ENCODE data around the gene SCUBE3. TPM values are rescaled to one million over a fixed set of nuclear protein-coding genes. Genes with fewer than 3 reads are reported as not detected.

SCUBE3 gene
- total RNA-seq, 1 donor from 2014 or later = 8.8 TPM

GRCh38 chr6:35230950-35231349 lies 17.2 kb downstream of the SCUBE3 start:
- H3K27ac ChIP-seq (replicated peaks) = peak overlapping the region; percentile 42
- peaks cover 27% of the 10 kb centered on the region for H3K4me1 ChIP-seq
- no peak for TF ChIP-seq CTCF (IDR thresholded peaks at IDR 0.05; ENCODE audit: borderline replicate concordance)
- H3K9me3 ChIP-seq (replicated peaks) = no peaks in the 10 kb centered on the region
- no peaks in the 10 kb centered on the region for H3K27me3 ChIP-seq (ENCODE audit: low read depth)
- intact Hi-C loops (cut with micrococcal nuclease) = no loop called here
- peak; percentile 72 for DNase-seq
- no peaks in the 10 kb centered on the region for H3K36me3 ChIP-seq
- H3K4me3 ChIP-seq = no peak overlapping the region

- H3K4me1 ChIP-seq = peaks cover 32% of the 10 kb centered on the region
- intact Hi-C loops (cut with micrococcal nuclease) = no loop called here
- no peaks in the 10 kb centered on the region for H3K9me3 ChIP-seq (replicated peaks)
- no peak overlapping the region for H3K27ac ChIP-seq (replicated peaks)
- no peak overlapping the region for H3K4me3 ChIP-seq
- TF ChIP-seq CTCF (IDR thresholded peaks at IDR 0.05; ENCODE audit: borderline replicate concordance) = no peak
- no peaks in the 10 kb centered on the region for H3K36me3 ChIP-seq
- no peaks in the 10 kb centered on the region for H3K27me3 ChIP-seq (ENCODE audit: low read depth)
- no peak for DNase-seq
Observed at GRCh38 chr6:35231563-35231962, 17.8 kb downstream of the SCUBE3 start.

- Histone ChIP-seq H3K4me1 (peaks cover 62% of the 10 kb centered on the region), H3K36me3 (peaks cover 3% of the 10 kb centered on the region), H3K27ac (replicated peaks) (no peak overlapping the region), H3K9me3 (replicated peaks) (no peaks in the 10 kb centered on the region), H3K27me3 (ENCODE audit: low read depth) (no peaks in the 10 kb centered on the region), H3K4me3 (no peak overlapping the region)
- intact Hi-C loops (cut with micrococcal nuclease) = no loop called here
- DNase-seq = no peak
- TF ChIP-seq CTCF (IDR thresholded peaks at IDR 0.05; ENCODE audit: borderline replicate concordance) = no peak
Observed at GRCh38 chr6:35234901-35235300, 21.1 kb downstream of the SCUBE3 start.

GRCh38 chr6:35236223-35236622 lies 22.5 kb downstream of the SCUBE3 start:
- intact Hi-C loops (cut with micrococcal nuclease) = no loop called here
- Histone ChIP-seq H3K4me3 (no peak overlapping the region), H3K4me1 (peaks cover 59% of the 10 kb centered on the region), H3K36me3 (peaks cover 7% of the 10 kb centered on the region), H3K9me3 (replicated peaks) (no peaks in the 10 kb centered on the region), H3K27me3 (ENCODE audit: low read depth) (no peaks in the 10 kb centered on the region), H3K27ac (replicated peaks) (no peak overlapping the region)
- TF ChIP-seq CTCF (IDR thresholded peaks at IDR 0.05; ENCODE audit: borderline replicate concordance) = no peak
- no peak for DNase-seq

- Histone ChIP-seq H3K36me3 (peaks cover 8% of the 10 kb centered on the region), H3K4me3 (no peak overlapping the region), H3K27me3 (ENCODE audit: low read depth) (no peaks in the 10 kb centered on the region), H3K4me1 (peaks cover 48% of the 10 kb centered on the region), H3K27ac (replicated peaks) (peak overlapping the region; percentile 78), H3K9me3 (replicated peaks) (no peaks in the 10 kb centered on the region)
- DNase-seq = no peak
- no peak for TF ChIP-seq CTCF (IDR thresholded peaks at IDR 0.05; ENCODE audit: borderline replicate concordance)
- intact Hi-C loops (cut with micrococcal nuclease) = no loop called here
Observed at GRCh38 chr6:35237476-35237875, 23.7 kb downstream of the SCUBE3 start.

GRCh38 chr6:35238843-35239289 lies 25.1 kb downstream of the SCUBE3 start:
- Histone ChIP-seq H3K27ac (replicated peaks) (peak overlapping the region; percentile 78), H3K9me3 (replicated peaks) (no peaks in the 10 kb centered on the region), H3K4me1 (peaks cover 48% of the 10 kb centered on the region), H3K36me3 (peaks cover 21% of the 10 kb centered on the region), H3K27me3 (ENCODE audit: low read depth) (no peaks in the 10 kb centered on the region), H3K4me3 (no peak overlapping the region)
- intact Hi-C loops (cut with micrococcal nuclease) = no loop called here
- TF ChIP-seq CTCF (IDR thresholded peaks at IDR 0.05; ENCODE audit: borderline replicate concordance) = no peak
- DNase-seq = peak; percentile 84

All from left ventricle myocardium inferior (tissue), 1 donor.